LNCaP clone FGC (cell line): ENCODE results near the gene ZNF487.

Experiments used
- DNase-seq: peaks from one replicate; pipeline ENCODE4 v3.0.0-alpha.2; 2011; ENCODE audit warnings: low read depth
- H3K4me3 ChIP-seq: 2 replicates; pipeline ENCODE4 v1.5.1; 2011; ENCODE audit warnings: mild to moderate bottlenecking, low read depth, low read length, control low read depth
- TF ChIP-seq, protein P1 (sequence below): IDR thresholded peaks from 2 replicates; pipeline ENCODE4 v1.5.1; 2012; ENCODE audit warnings: mild to moderate bottlenecking; ENCODE audit not compliant: control insufficient read depth, insufficient read depth; ENCODE audit errors: extremely low read depth

ZNF487 gene

DNA sequence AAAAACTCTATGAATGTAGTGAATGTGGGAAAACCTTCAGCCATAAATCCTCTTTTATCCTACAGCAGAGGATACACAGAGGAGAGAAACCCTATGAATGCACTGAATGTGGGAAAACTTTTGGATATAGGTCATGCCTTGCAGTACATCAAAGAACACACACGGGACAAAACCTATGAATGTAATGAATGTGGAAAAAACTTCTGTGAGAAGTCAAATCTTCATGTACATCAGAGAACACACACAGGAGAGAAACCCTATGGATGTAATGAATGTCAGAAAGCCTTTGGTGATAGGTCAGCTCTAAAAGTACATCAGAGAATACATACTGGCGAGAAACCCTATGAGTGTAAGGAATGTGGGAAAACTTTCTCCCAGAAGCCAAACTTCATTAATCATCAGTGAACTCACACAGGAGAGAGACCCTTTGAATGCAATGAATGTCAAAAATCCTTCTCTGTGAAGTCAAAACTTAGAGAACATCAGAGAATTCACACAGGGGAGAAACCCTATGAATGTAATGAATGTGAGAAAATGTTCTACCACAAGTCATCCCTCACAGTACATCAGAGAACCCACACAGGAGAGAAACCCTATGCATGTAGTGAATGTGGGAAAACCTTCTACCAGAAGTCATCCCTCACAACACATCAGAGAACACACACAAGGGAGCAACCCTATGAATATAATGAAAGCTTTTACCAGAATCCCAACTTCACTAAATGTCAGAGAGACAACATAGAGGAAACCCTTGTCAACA is 45.6 kb downstream of the ZNF487 start:
- DNase-seq = no peak
- no peak overlapping the region for H3K4me3 ChIP-seq
- TF ChIP-seq, protein P1, sequence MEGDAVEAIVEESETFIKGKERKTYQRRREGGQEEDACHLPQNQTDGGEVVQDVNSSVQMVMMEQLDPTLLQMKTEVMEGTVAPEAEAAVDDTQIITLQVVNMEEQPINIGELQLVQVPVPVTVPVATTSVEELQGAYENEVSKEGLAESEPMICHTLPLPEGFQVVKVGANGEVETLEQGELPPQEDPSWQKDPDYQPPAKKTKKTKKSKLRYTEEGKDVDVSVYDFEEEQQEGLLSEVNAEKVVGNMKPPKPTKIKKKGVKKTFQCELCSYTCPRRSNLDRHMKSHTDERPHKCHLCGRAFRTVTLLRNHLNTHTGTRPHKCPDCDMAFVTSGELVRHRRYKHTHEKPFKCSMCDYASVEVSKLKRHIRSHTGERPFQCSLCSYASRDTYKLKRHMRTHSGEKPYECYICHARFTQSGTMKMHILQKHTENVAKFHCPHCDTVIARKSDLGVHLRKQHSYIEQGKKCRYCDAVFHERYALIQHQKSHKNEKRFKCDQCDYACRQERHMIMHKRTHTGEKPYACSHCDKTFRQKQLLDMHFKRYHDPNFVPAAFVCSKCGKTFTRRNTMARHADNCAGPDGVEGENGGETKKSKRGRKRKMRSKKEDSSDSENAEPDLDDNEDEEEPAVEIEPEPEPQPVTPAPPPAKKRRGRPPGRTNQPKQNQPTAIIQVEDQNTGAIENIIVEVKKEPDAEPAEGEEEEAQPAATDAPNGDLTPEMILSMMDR = no peak

DNA sequence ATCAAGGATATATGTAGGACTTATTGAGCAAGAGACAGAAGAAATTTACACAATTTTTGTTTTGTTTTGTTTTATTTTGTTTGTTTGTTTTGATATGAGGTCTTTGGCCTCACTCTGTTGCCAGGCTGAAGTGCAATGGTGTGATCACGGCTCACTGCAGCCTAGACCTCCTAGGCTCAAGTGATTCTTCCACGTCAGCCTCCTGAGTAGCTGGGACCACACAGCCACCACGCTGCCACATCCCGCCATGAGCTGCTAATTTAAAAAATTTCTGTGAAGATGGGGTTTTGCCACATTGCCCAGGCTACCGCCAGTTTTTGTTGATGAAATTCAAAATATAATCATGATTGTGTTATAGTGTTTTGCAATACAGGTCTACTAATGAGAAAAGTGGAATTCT is 54.9 kb downstream of the ZNF487 start:
- no peak overlapping the region for H3K4me3 ChIP-seq
- TF ChIP-seq, protein P1 = no peak
- no peak for DNase-seq

DNA sequence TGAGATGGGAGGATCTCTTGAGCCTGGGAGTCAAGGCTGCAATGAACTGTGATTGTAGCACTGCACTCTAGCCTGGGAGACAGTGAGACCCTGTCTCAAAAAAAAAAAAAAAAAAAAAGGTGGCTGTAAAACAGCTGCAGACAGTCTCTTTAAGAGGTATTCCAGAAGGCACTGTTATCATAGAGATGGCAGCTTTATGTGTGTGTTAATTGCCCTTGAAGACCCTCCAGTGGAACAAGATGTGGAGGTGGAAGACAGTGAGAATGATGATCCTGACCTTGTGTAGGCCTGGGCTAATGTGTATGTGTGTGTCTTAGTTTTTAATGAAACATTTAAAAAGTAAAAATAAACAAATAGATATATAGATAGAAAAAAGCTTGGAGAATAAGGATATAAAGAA is 66.0 kb downstream of the ZNF487 start:
- TF ChIP-seq, protein P1 = no peak
- no peak overlapping the region for H3K4me3 ChIP-seq
- no peak for DNase-seq

DNA sequence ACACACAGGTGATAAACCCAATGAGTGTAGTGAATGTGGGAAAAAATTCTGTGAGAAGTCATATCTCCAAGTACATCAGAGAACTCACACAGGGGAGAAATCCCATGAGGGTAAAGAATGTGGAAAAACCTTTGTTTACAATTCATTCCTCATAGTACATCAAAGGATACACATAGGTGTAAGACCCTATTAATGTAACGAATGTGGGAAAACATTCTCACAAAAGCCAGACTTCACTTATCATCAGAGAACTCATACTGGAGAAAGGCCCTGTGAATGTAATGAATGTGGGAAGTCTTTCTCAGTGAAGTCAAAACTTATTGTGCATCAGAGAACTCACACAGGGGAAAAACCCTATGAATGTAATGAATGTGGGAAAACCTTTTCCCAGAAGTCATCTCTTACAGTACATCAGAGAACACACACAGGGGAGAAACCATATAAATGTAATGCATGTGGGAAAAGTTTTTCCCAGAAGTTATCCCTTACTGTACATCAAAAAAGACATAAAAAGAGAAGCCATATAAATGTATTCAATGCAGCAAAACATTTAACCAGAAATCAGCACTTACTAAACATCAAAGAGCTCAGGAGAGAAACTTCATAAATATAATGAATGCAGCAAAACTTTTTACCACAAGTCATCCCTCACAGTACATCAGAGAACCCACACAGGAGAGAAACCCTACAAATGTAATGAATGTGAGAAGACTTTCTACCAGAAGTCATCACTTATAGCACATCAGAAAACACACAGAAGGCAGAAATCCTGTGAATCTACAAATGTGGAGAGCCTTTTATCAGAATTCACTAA is 87.7 kb downstream of the ZNF487 start:
- TF ChIP-seq, protein P1 = no peak
- no peak for DNase-seq

More for the DNA sequence above, 87.7 kb downstream of the ZNF487 start:
- H3K4me3 ChIP-seq = no peak overlapping the region
